HG03342 (cell line): ENCODE data around the gene UBXN11.

Experiments
- ATAC-seq: cut with Tn5 transposase; IDR thresholded peaks from one replicate; pipeline ENCODE4 v1.9.1; 2021; ENCODE audit warnings: mild to moderate bottlenecking, moderate library complexity; ENCODE audit not compliant: unreplicated experiment

The UBXN11 gene

GRCh38 chr1:26274801-26275425 lies 31.5 kb downstream of the UBXN11 start:
- ATAC-seq, result no peak

GRCh38 chr1:26269198-26269550 lies 37.3 kb downstream of the UBXN11 start:
- ATAC-seq, result no peak

GRCh38 chr1:26268290-26269197 lies 37.9 kb downstream of the UBXN11 start:
- ATAC-seq, result no peak

GRCh38 chr1:26265405-26265804 lies 41.0 kb downstream of the UBXN11 start:
- ATAC-seq, result no peak

- ATAC-seq, result no peak
These were observed 43.2 kb downstream of the UBXN11 start for GRCh38 chr1:26263212-26263611.

- no peak for ATAC-seq
These were observed 46.9 kb downstream of the UBXN11 start for GRCh38 chr1:26259578-26259977.

GRCh38 chr1:26259005-26259404 lies 47.4 kb downstream of the UBXN11 start:
- no peak for ATAC-seq

- ATAC-seq, result no peak
These were observed 49.2 kb downstream of the UBXN11 start for GRCh38 chr1:26257222-26257621.

GRCh38 chr1:26254404-26254803 lies 52.0 kb downstream of the UBXN11 start:
- ATAC-seq, result no peak

GRCh38 chr1:26252718-26253117 lies 53.7 kb downstream of the UBXN11 start:
- no peak for ATAC-seq

GRCh38 chr1:26239936-26240335 lies 66.5 kb downstream of the UBXN11 start:
- ATAC-seq, result no peak

- ATAC-seq, result no peak
These were observed 69.0 kb downstream of the UBXN11 start for GRCh38 chr1:26237230-26237966.

- ATAC-seq, result no peak
These were observed 71.6 kb downstream of the UBXN11 start for GRCh38 chr1:26234644-26235370.

- ATAC-seq, result peak; percentile 92
These were observed 72.4 kb downstream of the UBXN11 start, which contains the start of gene CEP85 for GRCh38 chr1:26233903-26234643. Gene CEP85, plus strand, starts transcription at chr1:26234200. Its CDS starts 5,584 bp downstream, at chr1:26239784.
